GM19452 (cell line): ENCODE data around the gene IL22.
A peak's percentile ranks its signal among the peaks of the same experiment; 100 is the strongest.
"Not testable (repeated sequence)": the region's sequence is repeated elsewhere in the genome, so short reads cannot be mapped to it uniquely, and the experiment has no call there.

Experiments used
- ATAC-seq: cut with Tn5 transposase; IDR thresholded peaks from one replicate; pipeline ENCODE4 v1.9.1; 2021; ENCODE audit not compliant: unreplicated experiment

Gene IL22

DNA sequence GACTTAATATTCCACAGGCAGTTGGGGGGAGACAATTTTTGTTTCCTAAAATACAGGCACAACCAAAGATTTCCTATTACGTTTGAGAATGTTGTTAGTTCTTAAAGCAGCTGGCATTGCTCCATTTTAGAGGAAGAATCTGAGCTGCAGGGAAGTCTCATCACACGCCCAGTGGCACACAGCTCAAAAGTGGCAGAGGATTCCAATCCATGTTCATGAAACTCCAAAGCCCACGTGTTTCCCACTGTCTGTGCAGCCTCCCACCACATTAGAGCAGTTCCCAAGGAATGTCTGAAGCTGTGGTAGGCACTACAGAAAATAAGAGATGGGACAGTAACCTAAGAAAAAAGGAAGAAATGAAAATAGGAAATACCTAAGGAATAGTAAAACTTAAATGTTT, 21.7 kb downstream of the IL22 start:
- no peak for ATAC-seq

DNA sequence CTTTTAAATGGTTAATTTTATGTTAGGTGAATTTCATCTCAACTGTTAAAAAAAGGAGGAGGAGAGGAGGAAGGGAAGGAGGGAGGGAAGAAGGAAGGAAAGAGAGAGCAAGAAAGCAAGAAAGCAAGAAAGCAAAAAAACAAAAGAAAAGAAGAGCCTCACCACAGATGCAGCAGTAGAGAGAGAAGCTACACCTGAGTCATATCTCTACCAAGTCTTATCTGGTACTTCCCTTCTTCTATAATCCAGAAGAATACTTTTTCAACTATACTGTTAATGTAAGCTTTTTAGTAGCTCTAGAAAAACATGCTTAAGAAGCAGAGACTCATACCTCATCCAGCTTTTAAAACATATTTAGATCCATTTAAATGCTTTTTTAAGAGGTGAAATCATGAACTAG, 22.2 kb downstream of the IL22 start:
- ATAC-seq = no peak

DNA sequence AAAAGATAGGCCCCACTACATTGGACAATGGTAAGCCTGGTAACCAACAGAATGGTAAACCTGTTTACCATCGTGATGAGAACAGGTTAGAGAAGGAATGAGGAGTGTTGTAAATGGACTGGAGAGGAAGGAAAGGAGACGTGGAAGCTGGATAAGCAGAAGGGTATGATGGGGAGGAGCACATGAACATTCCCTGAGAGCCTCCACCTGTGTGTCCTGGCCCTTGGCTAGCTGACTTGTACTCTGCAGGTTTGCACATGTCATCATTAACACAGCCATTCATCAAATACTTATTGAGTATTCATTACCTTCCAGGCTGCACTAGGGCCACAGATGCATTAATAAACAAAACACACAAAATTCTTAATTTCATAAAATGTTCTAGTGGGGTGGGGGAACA, 23.4 kb downstream of the IL22 start:
- ATAC-seq = no peak

DNA sequence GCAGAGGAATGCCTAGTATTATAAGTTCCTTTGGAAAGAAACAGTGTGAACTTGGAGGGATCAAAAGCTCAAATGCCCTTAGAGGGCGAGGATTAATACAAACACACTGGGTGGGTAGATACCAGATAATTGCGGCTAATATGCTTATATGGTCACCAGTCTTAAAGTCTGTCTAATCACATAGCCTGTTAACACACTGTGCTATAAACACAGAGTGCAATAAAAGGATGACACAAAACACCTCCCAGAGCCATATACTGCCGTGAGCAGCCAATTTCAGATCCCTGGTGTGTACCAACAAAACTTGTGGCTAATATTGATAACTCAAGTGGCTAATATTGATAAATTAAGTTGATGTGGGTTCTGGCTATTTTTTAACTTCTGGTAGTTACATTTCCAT, 26.0 kb downstream of the IL22 start:
- no peak for ATAC-seq

DNA sequence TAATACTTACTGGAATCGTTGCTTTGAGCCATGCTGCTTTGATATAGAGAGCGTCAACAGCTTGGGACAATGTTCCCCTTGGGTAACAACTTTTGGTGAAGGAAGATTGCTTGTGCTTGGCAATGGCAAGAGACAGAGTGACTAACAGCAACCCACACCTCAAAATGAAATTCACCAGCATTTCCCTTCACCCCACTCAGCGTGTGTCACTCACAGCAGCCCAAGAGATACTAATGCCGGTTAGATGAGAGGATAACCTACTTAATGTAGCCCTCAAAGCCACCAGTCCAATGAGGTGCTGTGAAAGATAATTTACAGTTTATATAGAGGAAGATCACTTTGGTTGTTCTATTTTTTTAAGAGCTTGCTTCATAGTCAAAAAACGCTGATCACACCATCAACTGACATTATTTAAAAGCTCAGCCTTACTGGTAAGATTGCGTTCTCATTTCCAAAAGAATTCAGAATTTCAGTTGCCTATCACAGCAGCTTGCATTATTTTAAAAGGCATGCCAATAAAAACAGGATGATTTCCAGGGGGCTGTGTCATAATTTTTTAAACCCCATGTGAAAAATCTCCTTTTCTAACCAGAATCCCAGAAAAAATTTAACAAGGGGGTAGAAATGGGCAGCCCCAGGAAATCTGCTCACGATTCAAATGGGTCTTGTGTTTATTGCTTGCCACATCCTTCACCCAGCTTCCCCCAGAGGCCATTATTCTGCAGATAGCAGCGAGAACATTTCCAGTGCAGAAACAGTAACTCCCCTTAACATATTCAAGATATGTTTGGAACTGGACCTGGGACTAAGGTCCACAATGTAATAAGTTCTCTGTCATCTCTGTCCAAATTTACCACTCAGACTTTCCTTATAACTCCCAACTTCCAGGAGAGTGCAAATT, 27.6 kb downstream of the IL22 start, which contains the start of gene IL26:
Gene IL26 (minus strand): TSS at position 235 of the 901 bp plus-strand sequence. CDS start 54 bp downstream, at position 181.
- no peak for ATAC-seq

DNA sequence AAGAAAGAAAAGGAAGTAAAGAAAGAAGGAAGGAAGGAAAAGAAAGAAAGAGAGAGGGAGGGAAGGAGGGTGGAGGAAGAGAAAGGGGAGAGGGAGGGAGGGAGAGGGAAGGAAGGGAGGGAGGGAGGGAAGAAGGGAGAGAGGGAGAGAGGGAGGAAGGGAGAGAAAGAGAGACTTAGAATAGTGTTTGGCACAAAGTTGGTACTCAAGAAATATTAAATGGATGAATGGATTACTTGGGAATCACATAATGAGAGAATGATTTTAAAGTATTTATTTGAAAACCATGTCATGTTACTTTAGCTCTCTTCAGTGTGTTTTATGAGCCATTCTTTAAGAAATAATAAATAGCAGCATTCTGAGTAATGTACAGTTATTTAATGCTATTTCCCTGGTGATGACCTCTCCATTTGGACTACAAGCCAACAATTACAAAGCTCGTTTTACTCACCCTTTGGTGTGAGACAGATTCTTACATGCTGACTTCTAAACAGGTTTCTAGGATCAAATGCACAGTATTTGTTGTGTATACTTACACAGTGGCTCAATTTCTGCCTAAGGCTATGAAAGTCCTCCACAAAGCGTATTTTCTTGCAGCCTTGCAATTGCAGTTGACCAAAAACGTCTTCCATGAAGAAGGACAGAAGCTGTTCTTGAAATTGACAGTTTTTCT, 28.7 kb downstream of the IL22 start:
- no peak for ATAC-seq

DNA sequence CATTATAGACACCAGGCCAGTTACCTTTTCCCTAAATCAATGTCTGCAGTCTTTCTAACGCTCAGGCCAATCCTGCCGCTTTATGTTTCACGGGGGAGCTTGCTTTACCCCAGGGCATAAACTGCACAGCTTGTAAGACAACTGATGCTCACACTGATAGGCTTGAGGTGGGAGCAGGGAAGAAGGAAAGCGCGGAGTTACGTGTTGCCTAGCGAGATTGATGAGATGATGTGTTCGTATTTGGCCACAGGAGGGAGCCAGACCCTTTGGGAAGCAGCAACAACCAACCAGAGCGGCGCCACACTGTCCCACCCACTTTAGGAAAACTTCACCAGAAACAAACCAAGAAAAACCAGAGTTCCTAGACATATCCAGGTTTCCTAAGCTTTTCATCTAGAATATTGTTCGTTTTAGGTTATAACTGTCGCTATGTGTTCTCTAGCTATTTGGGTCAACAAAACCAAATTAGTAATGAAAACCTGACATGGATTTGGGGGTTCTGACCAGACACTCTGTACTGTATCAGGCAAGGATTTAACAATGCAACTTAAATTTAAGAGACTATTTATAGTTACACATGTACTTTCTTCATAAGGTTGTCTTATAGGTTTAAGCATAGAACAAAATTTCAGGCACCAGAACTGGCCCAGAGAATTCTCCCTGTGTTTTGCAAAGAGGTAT, 30.2 kb downstream of the IL22 start:
- ATAC-seq = peak; percentile 93

DNA sequence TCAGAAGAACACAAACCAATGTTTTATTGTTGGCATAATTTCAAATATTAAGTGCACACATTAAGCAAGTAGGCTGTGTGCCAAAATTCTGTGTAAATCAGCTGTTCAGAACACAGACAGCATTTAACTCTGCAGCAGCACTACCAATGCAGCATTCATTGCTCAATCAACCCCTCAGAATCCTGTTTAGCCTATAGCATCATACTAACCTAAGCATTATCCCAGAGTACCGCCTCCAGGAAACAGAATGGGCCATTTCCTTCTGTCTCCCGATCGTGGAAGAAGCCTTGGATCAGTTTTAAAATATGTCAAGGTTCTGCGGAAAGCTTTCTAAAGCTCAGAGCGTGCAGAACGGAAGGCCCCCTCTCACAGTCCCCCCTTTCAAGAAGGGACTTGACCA, 31.1 kb downstream of the IL22 start:
- no peak for ATAC-seq

DNA sequence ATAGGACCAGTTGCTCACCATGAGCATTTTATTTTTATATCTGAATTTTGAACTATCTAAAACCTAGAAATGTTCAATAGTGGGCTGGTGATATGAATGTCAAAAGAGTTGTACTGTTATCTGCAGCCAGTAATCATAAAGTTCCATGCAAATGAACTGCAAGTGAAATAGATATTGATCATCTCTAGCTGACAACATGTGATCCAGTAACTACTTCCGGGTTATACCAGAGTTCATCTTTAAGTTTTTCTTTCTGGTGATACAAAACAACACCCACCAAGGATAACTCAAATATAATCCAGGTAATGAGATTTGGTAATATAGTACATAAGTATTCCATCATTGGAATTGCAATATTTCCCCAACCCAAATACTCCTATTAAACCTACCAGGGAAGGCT, 31.9 kb downstream of the IL22 start:
- ATAC-seq = no peak

DNA sequence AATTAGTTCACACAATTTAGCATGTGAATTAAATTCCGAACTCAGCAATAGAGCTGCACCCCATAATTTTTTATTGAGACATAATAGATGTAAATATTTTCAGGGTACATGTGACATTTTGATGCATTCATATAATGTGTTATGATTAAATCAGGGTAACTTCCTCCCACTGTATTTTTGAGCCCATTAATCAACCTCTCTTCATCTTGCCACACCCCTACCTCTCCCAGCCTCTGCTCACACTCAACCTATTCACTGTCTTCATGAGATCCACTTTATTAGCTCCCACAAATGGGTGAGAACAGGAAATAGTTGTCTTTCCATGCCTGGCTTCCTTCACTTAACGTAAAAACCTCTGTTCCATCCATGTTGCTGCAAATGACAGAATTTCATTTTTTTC, 42.5 kb downstream of the IL22 start:
- ATAC-seq = no peak

DNA sequence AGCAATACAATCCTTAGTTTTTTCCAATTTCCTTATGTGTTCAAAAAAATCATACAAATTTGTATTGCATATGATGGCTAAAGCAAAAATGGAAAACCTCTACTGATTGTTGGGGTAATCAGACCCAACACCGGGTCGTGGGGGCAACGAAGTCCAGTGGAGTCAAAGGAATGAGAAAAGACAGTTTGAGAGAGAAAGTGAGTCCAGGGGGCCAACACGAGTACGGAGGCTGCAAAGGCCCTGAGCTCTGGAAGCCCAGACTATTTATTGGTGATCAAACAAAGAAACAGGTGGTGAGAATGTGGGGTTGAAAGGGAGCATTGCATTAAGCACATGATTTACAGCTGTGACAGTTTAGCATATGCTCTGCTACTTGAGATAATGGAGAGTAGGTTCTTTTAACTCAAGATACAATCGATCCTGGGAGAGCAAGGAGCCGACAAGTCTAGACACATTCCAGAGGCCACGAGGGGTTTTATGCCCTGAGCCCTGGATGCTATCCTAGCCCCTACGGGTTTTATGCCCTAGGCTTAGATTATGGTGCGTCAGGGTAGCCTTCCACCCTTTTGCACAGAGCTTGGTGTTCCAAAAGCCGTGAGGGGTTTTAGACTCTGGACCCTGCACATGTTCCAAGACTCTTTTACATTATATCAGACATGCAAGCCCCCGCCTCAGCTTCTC, 44.2 kb downstream of the IL22 start:
- not testable (repeated sequence) for ATAC-seq

DNA sequence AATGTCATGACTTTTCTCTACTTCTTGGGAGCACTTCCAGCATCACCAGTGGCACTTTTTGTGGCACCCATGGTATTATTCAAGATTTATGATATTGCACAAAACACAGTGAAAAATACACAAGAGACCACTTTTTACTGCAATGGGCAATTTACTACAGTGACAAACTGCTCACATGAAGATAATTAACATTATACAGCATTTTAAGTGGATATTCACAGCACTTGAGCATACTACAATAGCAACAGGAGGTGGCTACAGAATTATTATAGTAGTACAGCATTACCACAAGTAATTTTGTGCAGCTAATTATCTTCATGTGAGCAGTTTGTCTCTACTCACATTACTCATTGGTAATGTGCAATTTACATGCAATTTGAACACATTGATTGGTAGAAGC, 46.1 kb downstream of the IL22 start:
- ATAC-seq = no peak

DNA sequence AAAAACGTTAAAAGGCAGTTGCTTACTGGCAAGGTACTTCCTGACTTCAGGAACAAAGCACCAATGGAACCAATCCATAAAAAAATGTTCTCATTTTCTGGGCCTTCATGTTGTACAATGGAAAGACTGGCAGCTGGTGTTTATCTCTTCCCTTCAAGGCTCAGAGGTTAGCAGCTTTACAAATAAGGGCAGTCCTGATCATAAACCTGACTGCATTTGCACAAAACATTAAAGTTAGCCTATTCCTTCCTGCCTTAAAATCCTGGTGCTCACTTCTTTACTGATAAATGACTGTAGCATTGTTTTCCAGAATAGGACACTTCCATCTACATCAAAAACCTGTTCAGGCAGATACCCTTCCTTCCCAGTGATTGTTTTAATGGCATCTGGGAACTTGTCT, 47.0 kb downstream of the IL22 start:
- ATAC-seq = no peak

DNA sequence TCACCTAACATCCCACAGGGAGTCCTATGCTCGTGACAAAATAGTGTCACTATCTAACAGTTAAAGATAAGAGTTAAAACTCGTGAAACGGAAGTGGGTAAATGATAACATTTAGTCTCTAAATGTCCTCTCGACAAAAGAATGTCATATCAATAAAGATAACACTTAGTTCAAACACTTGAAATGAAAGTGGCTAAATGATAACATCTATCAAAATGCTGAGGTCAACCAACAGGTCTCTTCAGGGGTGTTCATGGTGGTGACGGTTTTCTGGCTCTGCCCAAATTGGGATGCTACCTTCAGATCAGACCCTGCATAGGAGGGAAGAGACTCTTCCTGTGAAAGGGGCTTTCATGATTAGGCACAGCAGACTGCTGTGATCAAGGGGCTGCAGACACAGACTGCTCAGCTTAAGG, 49.9 kb downstream of the IL22 start:
- ATAC-seq = no peak

DNA sequence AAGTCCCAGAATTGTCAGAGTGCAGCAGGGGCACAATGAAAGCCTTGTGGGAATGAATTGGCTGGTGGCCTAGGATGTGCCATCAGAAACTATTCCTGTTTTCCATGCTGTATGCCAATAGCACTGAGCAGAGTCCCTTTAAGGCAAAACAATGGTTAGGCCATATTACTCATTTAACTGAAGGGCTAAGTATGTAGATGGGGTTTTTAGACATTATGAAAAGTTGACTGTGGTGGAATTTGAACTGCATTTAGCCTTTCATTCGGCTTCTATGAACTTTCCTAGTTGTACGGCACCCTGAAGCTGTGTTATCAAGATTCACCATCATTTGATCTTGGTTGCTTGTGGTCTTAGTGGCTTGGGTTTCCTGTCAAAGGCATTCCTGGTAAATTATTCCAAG, 52.5 kb downstream of the IL22 start:
- ATAC-seq = no peak

DNA sequence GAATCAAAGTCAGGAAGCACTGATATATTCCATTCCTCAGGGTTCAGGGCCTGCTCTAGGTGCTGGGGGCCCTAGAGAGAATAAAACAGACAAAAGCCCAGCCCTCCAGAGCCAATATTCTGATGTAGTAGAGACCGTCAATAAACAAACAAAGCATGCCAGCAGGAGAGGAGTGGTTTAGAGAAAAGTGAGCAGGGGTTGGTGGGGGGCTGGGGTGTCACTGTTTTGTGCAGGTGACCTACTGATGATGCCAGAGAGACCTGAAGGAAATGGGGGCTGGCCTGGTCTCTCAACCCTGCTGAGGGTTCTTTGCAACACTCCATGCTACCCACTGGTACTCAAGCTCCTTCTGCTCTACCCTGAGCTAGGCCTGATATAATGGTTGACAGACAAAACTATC, 54.3 kb downstream of the IL22 start:
- no peak for ATAC-seq

DNA sequence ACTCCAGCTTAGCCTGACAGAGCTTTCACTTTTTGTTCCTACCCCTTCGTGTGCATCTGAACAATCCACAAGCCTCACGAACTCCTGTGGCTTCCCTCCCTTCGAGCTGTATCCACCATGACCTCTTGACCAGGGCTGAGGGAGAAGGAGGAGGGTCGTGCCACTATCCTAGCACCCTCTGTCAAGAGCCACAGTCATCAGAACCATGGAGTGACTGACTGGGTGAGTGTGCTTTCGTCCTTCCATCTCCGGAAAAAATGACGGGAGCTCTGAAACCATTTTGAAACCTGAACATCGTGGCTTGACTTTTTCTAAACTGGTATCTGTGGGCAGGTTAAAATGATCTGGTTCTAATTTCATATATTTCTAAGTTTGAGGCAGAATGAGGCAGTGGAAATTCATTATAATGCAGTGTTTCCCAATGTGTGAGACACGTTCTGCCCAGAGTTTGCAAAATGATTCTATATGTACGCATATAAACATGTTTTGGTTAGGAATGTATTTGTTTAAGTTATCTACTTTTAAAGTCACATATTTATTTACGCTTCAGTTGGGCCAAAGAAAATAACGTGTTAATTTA, 54.8 kb downstream of the IL22 start:
- no peak for ATAC-seq
